Fibroblast of villous mesenchyme (primary cell): ENCODE measurements around the gene RARG. TPM values are rescaled to one million over a fixed set of nuclear protein-coding genes. Genes with fewer than 3 reads are reported as not detected.

ENCODE experiments used
- DNase-seq: peaks from one replicate; pipeline ENCODE4 v3.0.0-alpha.2; 2010; ENCODE audit warnings: low read depth
- H3K4me3 ChIP-seq: 2 replicates; pipeline ENCODE4 v1.5.1; 2011; ENCODE audit warnings: low read depth, mild to moderate bottlenecking, low read length
- CTCF ChIP-seq: IDR thresholded peaks from 2 replicates; pipeline ENCODE4 v1.5.1; 2012; ENCODE audit warnings: low read depth, mild to moderate bottlenecking, low read length; ENCODE audit not compliant: insufficient read depth
- total RNA-seq: library from RNA; depleted of rRNA; stranded (reverse); fragments of >200 nt; gene quantifications from 2 replicates; pipeline ENCODE4 v1.2.3, GENCODE V29; 2012

Gene RARG
- 28.0 and 29.4 TPM in 2 replicates for total RNA-seq

- peak; percentile 37 for DNase-seq
- no peak for TF ChIP-seq CTCF
- peak within 1 kb of the TSS; percentile 72 for H3K4me3 ChIP-seq
These were observed at the start of gene RARG for GRCh38 chr12:53231921-53232645. Gene RARG, minus strand, starts transcription at chr12:53232209. Its CDS starts 4,664 bp downstream, at chr12:53227545.

GRCh38 chr12:53279888-53280498 is 48.0 kb upstream of the RARG start:
- H3K4me3 ChIP-seq: no peak overlapping the region
- DNase-seq: no peak
- TF ChIP-seq CTCF: no peak

- no peak for TF ChIP-seq CTCF
These were observed 47.4 kb upstream of the RARG start for GRCh38 chr12:53279283-53279869.

GRCh38 chr12:53277981-53278380 is 46.0 kb upstream of the RARG start:
- H3K4me3 ChIP-seq: no peak overlapping the region
- no peak for TF ChIP-seq CTCF
- no peak for DNase-seq

More at GRCh38 chr12:53279283-53279869, 47.4 kb upstream of the RARG start:
- H3K4me3 ChIP-seq: no peak overlapping the region
- no peak for DNase-seq

- H3K4me3 ChIP-seq: no peak overlapping the region
- no peak for TF ChIP-seq CTCF
- DNase-seq: no peak
These were observed 44.5 kb upstream of the RARG start for GRCh38 chr12:53276511-53276910.

GRCh38 chr12:53274445-53274844 is 42.4 kb upstream of the RARG start:
- TF ChIP-seq CTCF: no peak
- no peak overlapping the region for H3K4me3 ChIP-seq
- no peak for DNase-seq
